Trophoblast cell (in vitro differentiated cells and primary cell): Measurements from ENCODE around the gene SLC48A1.

Experiments used
- DNase-seq, 2 donors: peaks; one replicate each; pipeline ENCODE4 v3.0.0-alpha.2; 2016
- H2AFZ ChIP-seq: 2 replicates; pipeline ENCODE4 v1.6.1; 2013; ENCODE audit warnings: low read length, moderate library complexity, mild to moderate bottlenecking; ENCODE audit not compliant: insufficient read depth, poor library complexity
- H2AK5ac ChIP-seq: 2 replicates; pipeline ENCODE4 v1.6.1; 2013; ENCODE audit warnings: mild to moderate bottlenecking, low read length
- H2BK120ac ChIP-seq: 2 replicates; pipeline ENCODE4 v1.6.1; 2013; ENCODE audit warnings: low read length, mild to moderate bottlenecking, moderate library complexity; ENCODE audit not compliant: insufficient read depth, poor library complexity
- H2BK12ac ChIP-seq: 2 replicates; pipeline ENCODE4 v1.6.1; 2013; ENCODE audit warnings: mild to moderate bottlenecking, low read length, moderate library complexity
- H2BK5ac ChIP-seq: 2 replicates; pipeline ENCODE4 v1.6.1; 2013; ENCODE audit warnings: low read length, low read depth, moderate library complexity, mild to moderate bottlenecking; ENCODE audit not compliant: poor library complexity
- H3K14ac ChIP-seq: 2 replicates; pipeline ENCODE4 v1.6.1; 2013; ENCODE audit warnings: mild to moderate bottlenecking, low read length
- H3K18ac ChIP-seq: 2 replicates; pipeline ENCODE4 v1.6.1; 2013; ENCODE audit warnings: mild to moderate bottlenecking, low read length
- H3K23ac ChIP-seq: 2 replicates; pipeline ENCODE4 v1.6.1; 2013; ENCODE audit warnings: low read length
- H3K27ac ChIP-seq: 2 replicates; pipeline ENCODE4 v1.5.1; 2013; ENCODE audit warnings: low read depth, mild to moderate bottlenecking, inconsistent platforms, low read length, moderate library complexity
- H3K27me3 ChIP-seq: 2 replicates; pipeline ENCODE4 v1.6.1; 2013; ENCODE audit warnings: inconsistent platforms, mild to moderate bottlenecking, low read length, moderate library complexity; ENCODE audit not compliant: insufficient read depth
- H3K36me3 ChIP-seq, 2 experiments: 1 replicate in 1 of 2; 2 replicates in 1 of 2; pipeline ENCODE4 v1.6.1; 2013; ENCODE audit warnings: low read length in 2 of 2, mild to moderate bottlenecking in 2 of 2, moderate library complexity in 1 of 2; ENCODE audit not compliant: insufficient read depth in 2 of 2, control insufficient read depth in 1 of 2
- H3K4ac ChIP-seq: 2 replicates; pipeline ENCODE4 v1.6.1; 2013; ENCODE audit warnings: low read depth, mild to moderate bottlenecking, low read length, moderate library complexity
- H3K4me1 ChIP-seq, 2 experiments: 1 replicate in 1 of 2; 2 replicates in 1 of 2; pipeline ENCODE4 v1.6.1; 2013; ENCODE audit warnings: low read length in 2 of 2, mild to moderate bottlenecking in 2 of 2, moderate library complexity in 1 of 2; ENCODE audit not compliant: insufficient read depth in 2 of 2, control insufficient read depth in 1 of 2
- H3K4me2 ChIP-seq: 2 replicates; pipeline ENCODE4 v1.6.1; 2013; ENCODE audit warnings: inconsistent platforms, mild to moderate bottlenecking, low read length, moderate library complexity
- H3K4me3 ChIP-seq: 2 replicates; pipeline ENCODE4 v1.5.1; 2013; ENCODE audit warnings: mild to moderate bottlenecking, low read depth, low read length, inconsistent platforms
- H3K79me1 ChIP-seq: one replicate; pipeline ENCODE4 v1.6.1; 2013; ENCODE audit warnings: low read length
- H3K79me2 ChIP-seq: 2 replicates; pipeline ENCODE4 v1.6.1; 2013; ENCODE audit warnings: low read length, mild to moderate bottlenecking; ENCODE audit not compliant: control insufficient read depth, insufficient read depth, poor library complexity
- H3K9ac ChIP-seq: 2 replicates; pipeline ENCODE4 v1.6.1; 2013; ENCODE audit warnings: mild to moderate bottlenecking, low read length
- H3K9me3 ChIP-seq: 2 replicates; pipeline ENCODE4 v1.6.1; 2013; ENCODE audit warnings: low read depth, mild to moderate bottlenecking, control low read depth, inconsistent platforms, low read length; ENCODE audit not compliant: insufficient read depth
- H4K12ac ChIP-seq: 2 replicates; pipeline ENCODE4 v1.6.1; 2013; ENCODE audit warnings: low read depth, mild to moderate bottlenecking, low read length, moderate library complexity
- H4K8ac ChIP-seq: 2 replicates; pipeline ENCODE4 v1.6.1; 2013; ENCODE audit warnings: low read depth, mild to moderate bottlenecking, low read length, moderate library complexity
- H4K91ac ChIP-seq: one replicate; pipeline ENCODE4 v1.6.1; 2013; ENCODE audit warnings: low read depth, mild to moderate bottlenecking, low read length, moderate library complexity
- WGBS: extraction: QIAGEN DNeasy Blood & Tissue Kit; methylation state at CpG from one replicate; pipeline ENCODE4 v1.1.7; 2013; ENCODE audit warnings: missing lambda C conversion rate; ENCODE audit not compliant: insufficient read length, insufficient coverage; ENCODE audit errors: extremely low coverage; 5-methylcytosine and 5-hydroxymethylcytosine counted together

SLC48A1 gene

DNA sequence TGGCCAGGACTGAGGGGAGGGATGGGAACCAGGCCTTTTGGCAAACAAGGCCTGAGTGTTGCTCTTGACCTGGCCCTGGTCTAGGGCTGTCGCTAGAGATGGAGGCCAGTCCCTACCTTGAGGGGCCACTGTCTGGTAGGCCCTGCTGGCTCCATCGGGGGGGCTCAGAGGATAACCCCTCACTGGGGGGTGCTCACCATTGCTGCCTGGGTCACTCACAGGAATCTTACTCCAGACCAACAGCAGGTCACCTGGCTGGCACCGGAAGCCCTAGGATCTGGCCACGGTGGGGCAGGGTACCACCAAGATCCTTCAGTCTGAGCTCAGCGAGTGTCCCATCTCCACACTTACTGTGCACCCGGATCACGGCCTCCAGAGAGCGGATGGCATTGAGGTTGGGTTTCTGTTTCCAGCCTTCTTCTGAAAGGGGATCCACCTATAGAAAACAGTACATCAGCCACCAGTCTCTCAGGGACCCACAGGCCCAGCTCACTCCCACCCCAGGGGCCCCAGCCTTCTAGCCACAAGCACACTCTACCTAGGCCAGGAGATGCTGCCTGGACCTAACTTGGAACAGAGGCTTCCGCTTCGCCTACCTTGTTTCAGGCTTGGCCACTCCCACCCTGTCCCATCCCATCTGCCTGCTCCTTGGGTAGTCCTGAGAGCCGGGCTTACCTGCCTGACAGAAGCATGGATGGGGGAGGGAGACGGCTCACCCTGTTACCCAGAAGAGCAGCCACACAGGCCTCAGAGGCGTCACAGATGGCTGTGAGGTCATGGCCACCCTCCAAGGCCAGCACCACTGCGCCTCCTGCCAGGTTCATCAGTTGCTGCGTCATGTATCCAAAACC is 12.2 kb downstream of the SLC48A1 start:
- Histone ChIP-seq H3K14ac (no peak overlapping the region), H3K4me2 (no peak overlapping the region), H3K9me3 (no peaks in the 10 kb centered on the region), H4K91ac (no peak overlapping the region), H3K4me3 (no peak overlapping the region), H3K27ac (no peak overlapping the region), H3K27me3 (no peaks in the 10 kb centered on the region), H2AK5ac (no peak overlapping the region), H2BK120ac (no peak overlapping the region), H4K8ac (no peak overlapping the region), H3K79me2 (no peaks in the 10 kb centered on the region), H3K18ac (no peak overlapping the region), H2BK5ac (no peak overlapping the region), H3K9ac (no peak overlapping the region), H3K4me1 (no peaks in the 10 kb centered on the region), H3K79me1 (no peaks in the 10 kb centered on the region), H2BK12ac (no peak overlapping the region), H3K36me3 (peaks cover 80 to 86% of the 10 kb centered on the region in 2 experiments), H2AFZ (no peak overlapping the region), H3K23ac (no peak overlapping the region), H3K4ac (no peak overlapping the region), H4K12ac (no peak overlapping the region)
- no peak for DNase-seq
- WGBS = no CpG with 5 or more reads among the region's 15 CpGs

DNA sequence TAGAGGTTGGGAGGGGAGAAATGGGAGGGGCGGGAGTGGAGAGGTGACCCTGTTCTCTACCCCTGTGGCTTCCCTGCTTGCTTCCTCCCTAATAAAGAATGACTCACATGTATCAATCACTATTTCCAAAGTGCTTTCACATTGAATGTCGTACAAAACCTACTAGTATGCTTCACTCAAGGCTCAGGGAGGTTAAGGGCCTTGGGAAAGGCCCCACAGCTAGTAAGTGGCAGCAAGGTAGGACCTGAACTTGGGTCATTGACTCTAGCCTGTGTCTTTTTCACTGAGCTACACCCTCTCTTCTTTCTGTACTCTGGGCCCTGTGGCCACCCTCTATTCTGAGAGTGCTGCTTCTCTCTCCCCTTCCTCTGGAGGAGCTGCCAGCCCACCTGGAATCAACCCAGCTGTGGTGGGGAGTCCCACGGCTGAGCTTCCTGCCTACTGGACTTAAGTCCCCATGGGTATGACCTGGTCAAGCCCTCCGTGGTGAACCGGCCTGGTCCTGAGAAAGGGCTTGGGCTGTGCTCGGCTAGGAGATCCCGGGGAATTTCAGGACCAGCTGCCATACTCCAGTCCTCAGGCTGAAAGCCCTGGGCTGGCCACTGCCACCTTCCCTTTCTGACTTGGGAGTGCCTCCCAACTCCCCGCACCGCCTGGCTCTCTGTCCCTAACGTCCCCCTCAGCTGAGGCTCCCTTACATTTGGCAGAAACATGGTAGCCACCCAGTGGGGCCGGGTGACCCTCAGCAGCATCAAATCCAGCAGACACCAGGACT is 13.0 kb downstream of the SLC48A1 start:
- Histone ChIP-seq H3K4me3 (no peak overlapping the region), H3K79me2 (no peaks in the 10 kb centered on the region), H4K91ac (no peak overlapping the region), H3K36me3 (peaks cover 88 to 94% of the 10 kb centered on the region in 2 experiments), H2AK5ac (no peak overlapping the region), H2BK12ac (no peak overlapping the region), H4K8ac (no peak overlapping the region), H2BK5ac (no peak overlapping the region), H3K9me3 (no peaks in the 10 kb centered on the region), H3K18ac (no peak overlapping the region), H3K27me3 (no peaks in the 10 kb centered on the region), H3K4me2 (no peak overlapping the region), H2AFZ (no peak overlapping the region), H3K23ac (no peak overlapping the region), H3K14ac (no peak overlapping the region), H2BK120ac (no peak overlapping the region), H3K79me1 (no peaks in the 10 kb centered on the region), H3K9ac (no peak overlapping the region), H3K4me1 (no peaks in the 10 kb centered on the region), H3K27ac (no peak overlapping the region), H3K4ac (no peak overlapping the region), H4K12ac (no peak overlapping the region)
- DNase-seq = no peak
- WGBS = no CpG with 5 or more reads among the region's 11 CpGs

DNA sequence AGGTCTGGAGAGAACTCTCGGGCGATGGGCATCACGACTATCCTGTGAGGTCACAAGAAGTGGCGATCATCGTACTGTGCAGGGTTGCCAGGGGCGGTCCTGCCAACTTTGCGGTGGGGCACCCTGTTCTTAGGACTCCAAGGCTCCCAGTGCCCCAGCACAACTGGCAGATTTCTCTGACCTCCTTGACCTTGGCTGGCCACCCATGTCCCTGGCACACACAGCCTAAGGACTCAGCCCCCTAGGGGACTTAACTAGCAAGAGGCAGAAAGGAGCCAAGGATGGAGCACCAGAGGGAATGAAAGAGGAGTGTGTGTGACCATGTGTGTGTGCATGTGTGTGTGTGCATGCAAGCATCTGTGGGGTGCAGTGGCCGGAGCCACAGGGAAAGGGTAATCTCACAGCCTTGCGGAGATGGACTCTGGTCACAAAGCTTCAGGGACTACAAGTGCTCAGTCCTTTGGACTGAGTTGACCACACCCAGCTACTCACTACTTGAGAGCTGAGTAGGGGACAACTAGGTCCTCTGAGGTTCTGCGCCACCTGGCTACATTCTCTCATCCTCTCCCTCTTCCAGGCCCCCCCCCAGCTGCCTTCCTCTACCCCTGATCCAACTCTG is 13.7 kb downstream of the SLC48A1 start:
- H3K18ac ChIP-seq = no peak overlapping the region
- H4K91ac ChIP-seq = no peak overlapping the region
- H2AFZ ChIP-seq = no peak overlapping the region
- H3K27ac ChIP-seq = no peak overlapping the region
- no peak overlapping the region for H3K4me3 ChIP-seq
- WGBS = no CpG with 5 or more reads among the region's 10 CpGs
- H2BK12ac ChIP-seq = no peak overlapping the region
- no peaks in the 10 kb centered on the region for H3K79me2 ChIP-seq
- no peak overlapping the region for H3K23ac ChIP-seq
- peaks cover 93 to 98% of the 10 kb centered on the region in 2 experiments for H3K36me3 ChIP-seq
- H3K27me3 ChIP-seq = no peaks in the 10 kb centered on the region
- no peak overlapping the region for H4K8ac ChIP-seq
- H2AK5ac ChIP-seq = no peak overlapping the region
- DNase-seq = no peak
- no peak overlapping the region for H2BK120ac ChIP-seq
- H3K4me1 ChIP-seq = no peaks in the 10 kb centered on the region
- no peak overlapping the region for H3K14ac ChIP-seq
- H2BK5ac ChIP-seq = no peak overlapping the region
- no peak overlapping the region for H3K4ac ChIP-seq
- H4K12ac ChIP-seq = no peak overlapping the region
- no peaks in the 10 kb centered on the region for H3K9me3 ChIP-seq
- H3K9ac ChIP-seq = no peak overlapping the region
- no peak overlapping the region for H3K4me2 ChIP-seq
- H3K79me1 ChIP-seq = no peaks in the 10 kb centered on the region

DNA sequence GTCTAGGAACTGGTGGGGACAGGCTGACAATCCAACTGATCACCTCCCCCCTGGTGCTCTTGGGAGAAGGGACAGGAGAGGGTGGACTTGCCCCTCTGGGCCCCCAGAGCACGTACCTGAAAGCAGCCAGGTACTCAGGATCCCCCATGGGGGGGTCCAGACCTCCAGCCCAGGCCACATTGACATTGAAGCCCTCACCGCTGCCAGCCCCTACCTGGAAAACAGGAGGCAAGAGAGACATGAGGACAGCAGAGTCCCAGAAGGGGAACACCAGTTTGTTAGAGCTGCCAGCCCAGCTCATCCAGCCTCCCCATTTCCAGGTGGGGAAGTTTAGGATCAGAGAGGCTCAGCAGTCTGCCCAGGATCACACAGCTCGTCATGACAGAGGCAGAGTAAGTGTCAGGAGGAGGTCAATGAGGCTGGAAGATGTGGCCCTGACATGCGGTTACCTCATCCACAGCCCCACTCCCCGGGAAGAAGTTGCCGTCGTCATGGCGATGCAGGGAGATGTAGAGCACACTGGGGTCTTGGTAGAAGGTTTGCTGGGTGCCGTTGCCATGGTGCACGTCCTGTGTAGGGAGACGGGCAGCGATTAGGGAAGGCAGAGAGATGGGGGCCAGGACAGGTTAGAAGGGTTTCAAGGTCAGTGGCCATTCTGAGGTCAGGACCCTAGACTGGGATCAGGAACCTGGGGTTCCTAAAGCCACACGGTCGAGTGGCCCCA is 14.7 kb downstream of the SLC48A1 start:
- no peak overlapping the region for H4K91ac ChIP-seq
- H2BK5ac ChIP-seq = no peak overlapping the region
- no peak overlapping the region for H3K18ac ChIP-seq
- no peak overlapping the region for H3K4me3 ChIP-seq
- H3K79me2 ChIP-seq = no peaks in the 10 kb centered on the region
- H3K23ac ChIP-seq = no peak overlapping the region
- H3K4me1 ChIP-seq = no peaks in the 10 kb centered on the region
- H3K36me3 ChIP-seq = peaks cover 93 to 96% of the 10 kb centered on the region in 2 experiments
- H2BK12ac ChIP-seq = no peak overlapping the region
- no peaks in the 10 kb centered on the region for H3K27me3 ChIP-seq
- no peak overlapping the region for H3K4me2 ChIP-seq
- no peak overlapping the region for H3K9ac ChIP-seq
- H2AK5ac ChIP-seq = no peak overlapping the region
- H2AFZ ChIP-seq = no peak overlapping the region
- H4K12ac ChIP-seq = no peak overlapping the region
- no peaks in the 10 kb centered on the region for H3K79me1 ChIP-seq
- WGBS = no CpG with 5 or more reads among the region's 14 CpGs
- no peak for DNase-seq
- H2BK120ac ChIP-seq = no peak overlapping the region
- H3K27ac ChIP-seq = no peak overlapping the region
- H3K4ac ChIP-seq = no peak overlapping the region
- H3K14ac ChIP-seq = no peak overlapping the region
- H3K9me3 ChIP-seq = no peaks in the 10 kb centered on the region
- no peak overlapping the region for H4K8ac ChIP-seq
